ENCODE results near the gene ARHGAP24.

DNA sequence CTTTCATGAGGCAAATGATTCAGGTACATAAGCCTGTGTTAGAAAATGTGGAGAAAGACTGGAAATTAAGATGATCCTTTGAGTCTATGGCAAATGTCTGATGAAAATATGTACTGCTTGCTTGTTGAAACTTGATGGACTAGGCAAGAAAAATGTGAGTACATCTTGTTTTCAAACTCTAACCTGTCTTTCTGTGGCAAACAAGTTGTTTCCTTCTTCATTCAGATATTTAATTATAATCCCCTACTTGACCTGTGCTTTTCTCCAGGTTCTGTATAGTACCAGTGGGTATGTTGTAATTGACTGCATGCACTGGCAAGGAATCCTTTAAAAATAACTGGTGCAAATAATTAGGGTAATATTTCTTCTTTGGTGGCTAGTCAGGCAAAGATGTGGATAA, 136.7 kb downstream of the ARHGAP24 start:
- TF ChIP-seq POLR2A (IDR thresholded peaks at IDR 0.05) (no peak), POLR2AphosphoS5 (IDR thresholded peaks at IDR 0.05) (no peak), EP300 (IDR thresholded peaks at IDR 0.05) (no peak)
- TF ChIP-seq, protein P1, sequence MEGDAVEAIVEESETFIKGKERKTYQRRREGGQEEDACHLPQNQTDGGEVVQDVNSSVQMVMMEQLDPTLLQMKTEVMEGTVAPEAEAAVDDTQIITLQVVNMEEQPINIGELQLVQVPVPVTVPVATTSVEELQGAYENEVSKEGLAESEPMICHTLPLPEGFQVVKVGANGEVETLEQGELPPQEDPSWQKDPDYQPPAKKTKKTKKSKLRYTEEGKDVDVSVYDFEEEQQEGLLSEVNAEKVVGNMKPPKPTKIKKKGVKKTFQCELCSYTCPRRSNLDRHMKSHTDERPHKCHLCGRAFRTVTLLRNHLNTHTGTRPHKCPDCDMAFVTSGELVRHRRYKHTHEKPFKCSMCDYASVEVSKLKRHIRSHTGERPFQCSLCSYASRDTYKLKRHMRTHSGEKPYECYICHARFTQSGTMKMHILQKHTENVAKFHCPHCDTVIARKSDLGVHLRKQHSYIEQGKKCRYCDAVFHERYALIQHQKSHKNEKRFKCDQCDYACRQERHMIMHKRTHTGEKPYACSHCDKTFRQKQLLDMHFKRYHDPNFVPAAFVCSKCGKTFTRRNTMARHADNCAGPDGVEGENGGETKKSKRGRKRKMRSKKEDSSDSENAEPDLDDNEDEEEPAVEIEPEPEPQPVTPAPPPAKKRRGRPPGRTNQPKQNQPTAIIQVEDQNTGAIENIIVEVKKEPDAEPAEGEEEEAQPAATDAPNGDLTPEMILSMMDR (IDR thresholded peaks at IDR 0.05), result no peak
